ENCODE results near the gene RAB6A.

DNA sequence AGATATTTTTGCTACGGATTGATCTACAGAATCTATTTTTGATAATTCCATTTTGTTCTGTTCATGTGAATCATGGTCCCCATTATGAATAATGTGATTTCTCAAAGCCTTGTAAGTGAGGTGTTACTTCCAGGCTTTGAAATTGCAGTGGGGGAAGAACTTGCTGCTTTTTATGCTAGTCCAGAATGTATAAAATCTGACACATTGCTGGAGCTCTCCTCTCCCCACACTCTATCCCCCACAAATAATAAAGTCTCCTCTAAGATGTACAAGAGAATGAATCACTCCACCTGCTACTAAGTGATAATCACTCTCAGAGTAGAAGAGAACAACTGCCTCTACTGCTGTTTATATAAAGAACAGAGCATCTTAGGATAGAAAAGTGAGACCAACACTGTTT, 5.9 kb upstream of the RAB6A start:
- TF ChIP-seq CTCF (conservative IDR thresholded peaks at IDR 0.05; ENCODE audit: low read depth, low read length) (no peak), EZH2 (IDR thresholded peaks at IDR 0.05; ENCODE audit: borderline replicate concordance, low read depth, low read length, poor library complexity, severe bottlenecking) (no peak)

Data from A673 (cell line).